Measurements from ENCODE around the gene EIF4E1B.

The EIF4E1B gene

GRCh38 chr5:176643491-176644219, 13.2 kb downstream of the EIF4E1B start:
- DNase-seq = peak in 1 of 10 donors; percentile 72
- intact Hi-C loops (cut with DNase I) = no loop called here

- DNase-seq = no peak
- intact Hi-C loops (cut with DNase I) = no loop called here
Observed at GRCh38 chr5:176644294-176644693, 13.8 kb downstream of the EIF4E1B start.

DNA sequence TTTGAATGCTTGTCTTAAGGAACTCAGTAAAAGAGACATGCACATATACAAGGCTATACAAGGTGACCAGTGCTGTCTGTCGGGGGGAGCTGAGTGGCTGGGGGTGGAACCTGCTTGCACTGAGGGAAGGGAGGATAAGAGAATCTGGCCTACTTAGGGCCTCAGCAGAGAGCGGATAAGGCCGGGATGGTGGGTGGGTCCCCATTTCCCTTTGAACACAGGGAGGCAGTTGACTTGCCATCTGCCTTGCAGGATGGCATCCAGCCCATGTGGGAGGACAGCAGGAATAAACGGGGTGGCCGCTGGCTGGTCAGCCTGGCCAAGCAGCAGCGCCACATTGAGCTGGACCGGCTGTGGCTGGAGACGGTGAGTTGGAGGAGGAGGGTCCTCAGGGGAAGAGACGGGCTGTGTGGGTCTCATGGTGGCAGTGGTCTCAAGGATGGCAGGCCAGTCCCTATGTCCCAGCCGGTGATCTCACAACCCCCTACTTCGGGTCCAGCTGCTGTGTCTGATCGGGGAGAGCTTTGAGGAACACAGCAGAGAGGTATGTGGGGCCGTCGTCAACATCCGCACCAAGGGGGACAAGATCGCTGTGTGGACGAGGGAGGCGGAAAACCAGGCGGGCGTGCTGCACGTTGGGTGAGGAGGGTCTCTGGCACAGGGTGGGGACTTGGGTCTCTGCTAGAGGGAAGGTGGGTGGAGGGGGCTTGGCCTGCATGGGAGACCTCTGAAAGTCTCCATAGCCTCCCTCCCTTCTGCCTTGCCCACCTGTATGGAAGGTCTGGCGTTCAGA, 14.6 kb downstream of the EIF4E1B start:
- intact Hi-C loops (cut with DNase I) = no loop called here
- peak in 4 of 10 donors; percentile 48 to 90 (median 70) for DNase-seq

DNA sequence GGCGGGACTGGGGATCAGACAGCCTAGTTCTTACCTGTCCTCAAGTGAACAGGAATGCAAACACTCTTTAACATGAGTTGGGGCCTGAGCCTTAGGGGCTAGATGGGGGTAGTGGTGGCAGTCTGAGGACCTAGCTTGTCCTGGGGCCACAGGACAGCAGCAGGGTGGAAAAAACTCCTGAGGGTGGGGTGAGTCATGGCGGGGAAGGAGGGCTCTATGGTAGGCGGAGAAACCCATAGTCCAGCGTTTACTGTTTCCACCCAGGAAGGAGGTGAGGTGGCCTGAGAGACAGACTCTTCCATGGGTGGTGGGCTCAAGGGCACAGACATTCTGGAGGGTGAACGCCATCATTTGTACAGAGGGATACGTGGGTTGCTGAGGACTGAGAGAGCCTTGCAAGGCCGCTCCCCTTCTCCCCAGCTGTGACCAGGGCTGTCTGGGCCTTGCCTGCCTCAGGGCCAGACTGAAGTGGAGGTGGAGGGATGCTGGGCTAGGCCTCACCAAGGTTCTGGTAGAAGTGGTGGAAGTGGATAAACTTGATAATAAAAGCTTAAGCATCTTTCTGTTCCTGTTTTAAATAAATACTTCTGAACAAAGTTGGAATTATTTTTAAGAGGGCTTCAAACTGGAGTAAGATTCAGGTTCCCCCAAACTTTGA, 15.7 kb downstream of the EIF4E1B start:
- intact Hi-C loops (cut with DNase I) = no loop called here
- peak in 1 of 10 donors; percentile 67 for DNase-seq

- no peak for DNase-seq
- intact Hi-C loops (cut with DNase I) = loop anchor here (1.0 kb wide), 1 partner anchor 230 kb away; the partner anchor contains the start of gene CLTB
Observed at GRCh38 chr5:176646707-176647029, 16.2 kb downstream of the EIF4E1B start.

DNA sequence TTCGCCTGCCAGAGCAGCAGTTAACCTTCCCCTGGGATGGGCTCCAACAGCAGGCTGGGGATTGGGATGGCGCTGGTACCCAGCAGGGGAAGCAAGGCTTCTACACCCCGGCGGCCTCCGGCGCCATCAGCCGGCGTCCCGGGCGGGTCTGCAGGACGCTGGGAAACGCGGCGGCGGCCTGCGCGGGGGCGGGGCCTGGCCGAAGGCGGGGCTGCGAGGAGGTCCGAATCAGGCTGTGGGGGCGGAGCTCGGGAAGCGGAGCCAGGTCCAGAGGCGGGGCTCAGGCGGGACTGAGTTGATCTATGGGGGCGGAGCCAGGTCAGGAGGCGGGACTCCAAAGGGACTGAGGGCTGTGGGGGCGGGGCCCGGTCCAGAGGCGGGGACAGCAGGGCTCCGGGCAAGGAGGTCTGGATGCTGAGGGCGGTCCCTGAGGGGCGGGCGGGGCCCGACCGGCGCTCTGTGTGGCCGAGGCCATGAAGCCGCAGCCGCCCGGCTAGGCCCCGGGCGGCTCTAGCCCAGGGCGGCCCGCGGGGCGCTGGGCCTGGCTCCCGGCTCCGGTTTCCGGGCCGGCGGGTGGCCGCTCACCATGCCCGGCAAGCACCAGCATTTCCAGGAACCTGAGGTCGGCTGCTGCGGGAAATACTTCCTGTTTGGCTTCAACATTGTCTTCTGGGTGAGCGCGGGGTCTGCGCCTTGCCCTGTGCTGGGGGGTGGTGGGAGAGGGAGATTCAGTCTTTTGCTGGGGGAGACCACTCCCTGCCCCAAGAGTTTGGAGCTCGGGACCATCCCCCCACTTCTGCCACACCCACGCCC, 16.8 kb downstream of the EIF4E1B start, which contains the start of gene TSPAN17:
Gene TSPAN17 (plus strand): TSS at position 455 of the 813 bp plus-strand sequence. CDS start 132 bp downstream, at position 587.
- intact Hi-C loops (cut with DNase I) = loop anchor here (1.0 kb wide), 1 partner anchor 231 kb away; the partner anchor contains the start of gene CLTB
- DNase-seq = peak; percentile 100

GRCh38 chr5:176647843-176648473, 17.5 kb downstream of the EIF4E1B start:
- peak in 4 of 10 donors; percentile 27 to 86 (median 38) for DNase-seq
- intact Hi-C loops (cut with DNase I) = loop anchor here (1.0 kb wide), 1 partner anchor 232 kb away; the partner anchor contains the start of gene CLTB

GRCh38 chr5:176648474-176649194, 18.2 kb downstream of the EIF4E1B start:
- intact Hi-C loops (cut with DNase I) = no loop called here
- DNase-seq = peak in 1 of 10 donors; percentile 83

DNA sequence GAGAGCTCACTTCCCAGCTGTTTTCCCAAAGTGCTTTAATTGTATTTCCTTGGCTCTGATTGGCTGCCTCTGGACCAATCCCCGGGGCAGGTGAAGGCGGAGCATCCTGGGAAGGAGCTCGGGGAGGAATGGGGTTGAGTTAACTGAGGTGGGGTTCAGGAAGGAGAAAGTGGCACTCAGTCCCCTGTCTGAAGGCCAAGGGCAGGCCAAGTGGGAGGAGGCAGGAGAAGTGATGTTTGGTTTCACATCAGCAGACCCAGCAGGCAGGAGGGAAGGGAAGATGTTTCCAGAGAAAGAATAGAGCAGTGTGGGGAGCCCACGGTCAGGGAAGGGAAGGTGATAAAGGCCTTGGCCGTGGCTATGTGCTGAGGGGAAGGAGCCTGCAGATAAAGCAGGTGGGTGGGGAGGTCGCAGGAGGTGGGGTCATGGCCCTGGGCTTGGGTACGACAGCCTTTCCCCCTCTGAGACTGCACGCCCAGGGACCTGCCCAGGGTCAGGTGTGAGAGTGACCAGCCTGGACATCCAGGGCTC, 19.9 kb downstream of the EIF4E1B start:
- intact Hi-C loops (cut with DNase I) = no loop called here

DNA sequence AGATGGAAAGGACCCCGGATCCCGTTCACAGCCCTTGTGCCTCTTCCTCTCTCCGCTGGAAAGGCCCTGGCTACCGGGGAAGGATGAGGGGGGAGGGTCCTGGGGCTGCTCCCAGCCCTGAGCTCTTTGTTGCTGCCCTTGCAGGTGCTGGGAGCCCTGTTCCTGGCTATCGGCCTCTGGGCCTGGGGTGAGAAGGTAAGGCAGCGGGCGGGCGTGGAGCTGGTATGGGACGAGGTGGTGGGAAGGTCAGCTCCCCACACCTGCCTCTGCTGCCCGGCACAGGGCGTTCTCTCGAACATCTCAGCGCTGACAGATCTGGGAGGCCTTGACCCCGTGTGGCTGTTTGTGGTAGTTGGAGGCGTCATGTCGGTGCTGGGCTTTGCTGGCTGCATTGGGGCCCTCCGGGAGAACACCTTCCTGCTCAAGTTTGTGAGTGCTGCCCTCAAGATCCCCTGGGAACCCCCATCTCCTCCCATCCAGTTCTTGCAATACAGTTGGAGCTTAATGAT, 21.1 kb downstream of the EIF4E1B start:
- no peak for DNase-seq
- intact Hi-C loops (cut with DNase I) = no loop called here

More for the DNA sequence above, 19.9 kb downstream of the EIF4E1B start:
- peak in 5 of 10 donors; percentile 49 to 92 (median 51) for DNase-seq

DNA sequence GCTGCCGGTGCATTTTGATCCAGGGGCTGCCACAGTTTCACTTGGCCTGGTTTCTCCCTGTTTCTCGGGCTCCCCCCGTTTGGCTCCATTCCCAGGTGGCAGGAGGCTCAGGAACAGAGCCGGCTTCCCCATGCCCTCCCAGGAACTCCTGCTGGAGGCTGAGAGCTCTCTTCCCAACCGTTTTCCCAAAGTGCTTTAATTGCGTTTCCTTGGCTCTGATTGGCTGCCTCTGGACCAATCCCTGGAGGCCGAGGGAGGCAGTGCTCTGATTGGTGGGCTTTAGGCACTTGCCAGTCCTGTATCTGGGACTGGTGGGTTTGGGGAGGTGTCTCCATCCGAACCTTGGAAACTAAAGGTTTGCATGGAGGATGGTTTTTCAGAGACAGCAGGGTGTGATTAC, 21.7 kb downstream of the EIF4E1B start:
- intact Hi-C loops (cut with DNase I) = no loop called here

GRCh38 chr5:176653401-176654385, 23.2 kb downstream of the EIF4E1B start:
- DNase-seq = peak in 2 of 10 donors; percentile 36 to 45
- intact Hi-C loops (cut with DNase I) = no loop called here

More for the DNA sequence above, 21.7 kb downstream of the EIF4E1B start:
- peak in 7 of 10 donors; percentile 70 to 96 (median 76) for DNase-seq

- peak in 1 of 10 donors; percentile 70 for DNase-seq
- intact Hi-C loops (cut with DNase I) = loop anchor here (5.0 kb wide), 1 partner anchor 457 kb away; no protein-coding TSS in a partner anchor
Observed at GRCh38 chr5:176654856-176655255, 24.4 kb downstream of the EIF4E1B start.

DNA sequence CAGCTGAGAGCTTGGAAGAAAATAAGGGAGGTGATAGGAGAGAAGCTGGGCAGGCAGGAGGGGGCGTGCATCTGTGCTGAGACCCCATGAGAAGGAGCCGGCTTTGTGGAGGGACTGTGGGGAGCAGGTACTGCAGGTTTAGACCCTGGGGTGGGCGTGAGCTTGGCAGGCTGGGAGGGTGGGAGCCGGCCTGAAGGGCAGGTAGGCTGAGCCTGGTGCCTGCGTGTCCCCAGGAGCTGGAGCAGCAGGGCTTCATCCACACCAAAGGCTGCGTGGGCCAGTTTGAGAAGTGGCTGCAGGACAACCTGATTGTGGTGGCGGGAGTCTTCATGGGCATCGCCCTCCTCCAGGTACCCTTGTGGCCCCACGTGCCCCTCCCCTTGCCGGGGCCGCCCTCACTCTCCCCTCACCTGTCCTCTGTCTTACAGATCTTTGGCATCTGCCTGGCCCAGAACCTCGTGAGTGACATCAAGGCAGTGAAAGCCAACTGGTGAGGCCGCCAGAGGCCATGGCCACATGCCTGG, 26.1 kb downstream of the EIF4E1B start:
- no peak for DNase-seq
- intact Hi-C loops (cut with DNase I) = loop anchor here (5.0 kb wide), 1 partner anchor 456 kb away; no protein-coding TSS in a partner anchor

GRCh38 chr5:176658007-176658599, 27.6 kb downstream of the EIF4E1B start:
- intact Hi-C loops (cut with DNase I) = loop anchor here (5.0 kb wide), 1 partner anchor 454 kb away; no protein-coding TSS in a partner anchor
- DNase-seq = peak; percentile 51 to 97 (median 77)
